Measurements from ENCODE around the gene SLC7A4. TPM values are rescaled to one million over a fixed set of nuclear protein-coding genes. Genes with fewer than 3 reads are reported as not detected.

SLC7A4 gene
- total RNA-seq, 1 donor, result not detected

GRCh38 chr22:21001601-21002325 lies 30.6 kb downstream of the SLC7A4 start, which contains the start of gene THAP7:
Gene THAP7, minus strand, starts transcription at chr22:21002118. Its CDS starts 207 bp downstream, at chr22:21001911.
- H3K9me3 ChIP-seq (ENCODE audit: low read depth, low read length), result no peaks in the 10 kb centered on the region
- H3K27me3 ChIP-seq (ENCODE audit: insufficient read depth, low read length), result no peaks in the 10 kb centered on the region
- H3K4me3 ChIP-seq (ENCODE audit: low read length), result peak within 1 kb of the TSS; percentile 88
- H3K4me1 ChIP-seq (ENCODE audit: insufficient read depth, low read length), result peaks cover 38% of the 10 kb centered on the region

GRCh38 chr22:21000987-21001600 lies 31.3 kb downstream of the SLC7A4 start:
- H3K4me3 ChIP-seq (ENCODE audit: low read length), result peak overlapping the region; percentile 88
- H3K27me3 ChIP-seq (ENCODE audit: insufficient read depth, low read length), result no peaks in the 10 kb centered on the region
- no peaks in the 10 kb centered on the region for H3K9me3 ChIP-seq (ENCODE audit: low read depth, low read length)
- H3K4me1 ChIP-seq (ENCODE audit: insufficient read depth, low read length), result peaks cover 38% of the 10 kb centered on the region

GRCh38 chr22:21000207-21000986 lies 32.0 kb downstream of the SLC7A4 start:
- no peaks in the 10 kb centered on the region for H3K27me3 ChIP-seq (ENCODE audit: insufficient read depth, low read length)
- H3K4me3 ChIP-seq (ENCODE audit: low read length), result peak overlapping the region; percentile 88
- H3K4me1 ChIP-seq (ENCODE audit: insufficient read depth, low read length), result peaks cover 38% of the 10 kb centered on the region
- no peaks in the 10 kb centered on the region for H3K9me3 ChIP-seq (ENCODE audit: low read depth, low read length)

- Histone ChIP-seq H3K4me1 (ENCODE audit: insufficient read depth, low read length) (peaks cover 38% of the 10 kb centered on the region), H3K4me3 (ENCODE audit: low read length) (no peak overlapping the region), H3K27me3 (ENCODE audit: insufficient read depth, low read length) (no peaks in the 10 kb centered on the region), H3K9me3 (ENCODE audit: low read depth, low read length) (no peaks in the 10 kb centered on the region)
These were observed 32.8 kb downstream of the SLC7A4 start for GRCh38 chr22:20999350-21000206.

GRCh38 chr22:20998411-20999336 lies 33.7 kb downstream of the SLC7A4 start:
- Histone ChIP-seq H3K4me1 (ENCODE audit: insufficient read depth, low read length) (peaks cover 35% of the 10 kb centered on the region), H3K4me3 (ENCODE audit: low read length) (no peak overlapping the region), H3K27me3 (ENCODE audit: insufficient read depth, low read length) (no peaks in the 10 kb centered on the region)

GRCh38 chr22:20997536-20998257 lies 34.7 kb downstream of the SLC7A4 start:
- Histone ChIP-seq H3K4me1 (ENCODE audit: insufficient read depth, low read length) (peaks cover 27% of the 10 kb centered on the region), H3K27me3 (ENCODE audit: insufficient read depth, low read length) (no peaks in the 10 kb centered on the region), H3K4me3 (ENCODE audit: low read length) (no peak overlapping the region), H3K9me3 (ENCODE audit: low read depth, low read length) (no peaks in the 10 kb centered on the region)

More at GRCh38 chr22:20998411-20999336, 33.7 kb downstream of the SLC7A4 start:
- no peaks in the 10 kb centered on the region for H3K9me3 ChIP-seq (ENCODE audit: low read depth, low read length)

- Histone ChIP-seq H3K9me3 (ENCODE audit: low read depth, low read length) (no peaks in the 10 kb centered on the region), H3K27me3 (ENCODE audit: insufficient read depth, low read length) (no peaks in the 10 kb centered on the region), H3K4me1 (ENCODE audit: insufficient read depth, low read length) (peaks cover 21% of the 10 kb centered on the region)
These were observed 35.5 kb downstream of the SLC7A4 start for GRCh38 chr22:20996598-20997535.

GRCh38 chr22:20996031-20996410 lies 36.3 kb downstream of the SLC7A4 start:
- Histone ChIP-seq H3K4me3 (ENCODE audit: low read length) (no peak overlapping the region), H3K4me1 (ENCODE audit: insufficient read depth, low read length) (peaks cover 16% of the 10 kb centered on the region), H3K9me3 (ENCODE audit: low read depth, low read length) (no peaks in the 10 kb centered on the region), H3K27me3 (ENCODE audit: insufficient read depth, low read length) (no peaks in the 10 kb centered on the region)

More at GRCh38 chr22:20996598-20997535, 35.5 kb downstream of the SLC7A4 start:
- H3K4me3 ChIP-seq (ENCODE audit: low read length), result no peak overlapping the region

GRCh38 chr22:20995329-20996030 lies 36.9 kb downstream of the SLC7A4 start:
- Histone ChIP-seq H3K4me1 (ENCODE audit: insufficient read depth, low read length) (peaks cover 11% of the 10 kb centered on the region), H3K27me3 (ENCODE audit: insufficient read depth, low read length) (no peaks in the 10 kb centered on the region), H3K9me3 (ENCODE audit: low read depth, low read length) (no peaks in the 10 kb centered on the region), H3K4me3 (ENCODE audit: low read length) (no peak overlapping the region)

GRCh38 chr22:20994902-20995241 lies 37.5 kb downstream of the SLC7A4 start:
- no peak overlapping the region for H3K4me3 ChIP-seq (ENCODE audit: low read length)
- H3K27me3 ChIP-seq (ENCODE audit: insufficient read depth, low read length), result no peaks in the 10 kb centered on the region
- H3K9me3 ChIP-seq (ENCODE audit: low read depth, low read length), result no peaks in the 10 kb centered on the region

GRCh38 chr22:20994128-20994901 lies 38.0 kb downstream of the SLC7A4 start:
- no peaks in the 10 kb centered on the region for H3K4me1 ChIP-seq (ENCODE audit: insufficient read depth, low read length)
- no peak overlapping the region for H3K4me3 ChIP-seq (ENCODE audit: low read length)

More at GRCh38 chr22:20994902-20995241, 37.5 kb downstream of the SLC7A4 start:
- peaks cover 5% of the 10 kb centered on the region for H3K4me1 ChIP-seq (ENCODE audit: insufficient read depth, low read length)

More at GRCh38 chr22:20994128-20994901, 38.0 kb downstream of the SLC7A4 start:
- Histone ChIP-seq H3K9me3 (ENCODE audit: low read depth, low read length) (no peaks in the 10 kb centered on the region), H3K27me3 (ENCODE audit: insufficient read depth, low read length) (no peaks in the 10 kb centered on the region)

Measured in mononuclear cell (primary cell).